GM10248 (cell line): Measurements from ENCODE around the gene TSPEAR.

Experiments used
- CTCF ChIA-PET: fragments of 300-600 bp; sonication (Branson Sonifier 250); formaldehyde crosslinking; extraction: SDS; loops from one replicate; lab custom pipeline; 2021; ENCODE audit warnings: antibody characterized with exemption; lab: Yijun Ruan, JAX
- POLR2A ChIA-PET: fragments of 350-650 bp; sonication (Branson Sonifier 250); formaldehyde crosslinking; extraction: SDS; loops from one replicate; lab custom pipeline; 2020; ENCODE audit warnings: antibody characterized with exemption; lab: Yijun Ruan, JAX
- DNase-seq: peaks from one replicate; pipeline ENCODE4 v3.0.0; 2012; ENCODE audit errors: extremely low spot score
- TF ChIP-seq, protein P1 (sequence below): IDR thresholded peaks from 2 replicates; pipeline ENCODE4 v1.5.1; 2012; ENCODE audit warnings: mild to moderate bottlenecking, low read depth; ENCODE audit errors: extremely low read depth, missing control alignments, control extremely low read depth

TSPEAR gene

GRCh38 chr21:44471341-44471740 lies 240.0 kb downstream of the TSPEAR start:
- DNase-seq, result no peak
- ChIA-PET POLR2A (no interaction called here), CTCF (no interaction called here)
- TF ChIP-seq, protein P1, sequence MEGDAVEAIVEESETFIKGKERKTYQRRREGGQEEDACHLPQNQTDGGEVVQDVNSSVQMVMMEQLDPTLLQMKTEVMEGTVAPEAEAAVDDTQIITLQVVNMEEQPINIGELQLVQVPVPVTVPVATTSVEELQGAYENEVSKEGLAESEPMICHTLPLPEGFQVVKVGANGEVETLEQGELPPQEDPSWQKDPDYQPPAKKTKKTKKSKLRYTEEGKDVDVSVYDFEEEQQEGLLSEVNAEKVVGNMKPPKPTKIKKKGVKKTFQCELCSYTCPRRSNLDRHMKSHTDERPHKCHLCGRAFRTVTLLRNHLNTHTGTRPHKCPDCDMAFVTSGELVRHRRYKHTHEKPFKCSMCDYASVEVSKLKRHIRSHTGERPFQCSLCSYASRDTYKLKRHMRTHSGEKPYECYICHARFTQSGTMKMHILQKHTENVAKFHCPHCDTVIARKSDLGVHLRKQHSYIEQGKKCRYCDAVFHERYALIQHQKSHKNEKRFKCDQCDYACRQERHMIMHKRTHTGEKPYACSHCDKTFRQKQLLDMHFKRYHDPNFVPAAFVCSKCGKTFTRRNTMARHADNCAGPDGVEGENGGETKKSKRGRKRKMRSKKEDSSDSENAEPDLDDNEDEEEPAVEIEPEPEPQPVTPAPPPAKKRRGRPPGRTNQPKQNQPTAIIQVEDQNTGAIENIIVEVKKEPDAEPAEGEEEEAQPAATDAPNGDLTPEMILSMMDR, result no peak

DNA sequence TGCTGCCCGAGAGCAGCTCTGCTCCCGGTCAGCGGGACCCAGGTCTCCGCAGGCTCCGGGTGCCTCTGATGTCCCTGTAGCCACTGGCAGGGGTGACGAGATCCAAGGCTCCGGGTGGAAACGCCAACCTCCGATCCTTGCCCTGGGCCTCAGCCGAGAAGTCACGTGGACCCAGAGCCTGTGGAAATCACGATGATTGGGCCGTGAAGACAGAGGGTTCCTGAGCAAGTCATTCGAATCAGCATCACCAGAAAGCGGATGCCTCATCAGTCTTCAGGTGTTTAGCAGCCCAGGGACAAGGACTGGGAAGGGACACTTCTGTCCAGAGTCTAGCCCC lies 243.5 kb downstream of the TSPEAR start:
- TF ChIP-seq, protein P1, result no peak
- no peak for DNase-seq
- ChIA-PET CTCF (no interaction called here), POLR2A (no interaction called here)

DNA sequence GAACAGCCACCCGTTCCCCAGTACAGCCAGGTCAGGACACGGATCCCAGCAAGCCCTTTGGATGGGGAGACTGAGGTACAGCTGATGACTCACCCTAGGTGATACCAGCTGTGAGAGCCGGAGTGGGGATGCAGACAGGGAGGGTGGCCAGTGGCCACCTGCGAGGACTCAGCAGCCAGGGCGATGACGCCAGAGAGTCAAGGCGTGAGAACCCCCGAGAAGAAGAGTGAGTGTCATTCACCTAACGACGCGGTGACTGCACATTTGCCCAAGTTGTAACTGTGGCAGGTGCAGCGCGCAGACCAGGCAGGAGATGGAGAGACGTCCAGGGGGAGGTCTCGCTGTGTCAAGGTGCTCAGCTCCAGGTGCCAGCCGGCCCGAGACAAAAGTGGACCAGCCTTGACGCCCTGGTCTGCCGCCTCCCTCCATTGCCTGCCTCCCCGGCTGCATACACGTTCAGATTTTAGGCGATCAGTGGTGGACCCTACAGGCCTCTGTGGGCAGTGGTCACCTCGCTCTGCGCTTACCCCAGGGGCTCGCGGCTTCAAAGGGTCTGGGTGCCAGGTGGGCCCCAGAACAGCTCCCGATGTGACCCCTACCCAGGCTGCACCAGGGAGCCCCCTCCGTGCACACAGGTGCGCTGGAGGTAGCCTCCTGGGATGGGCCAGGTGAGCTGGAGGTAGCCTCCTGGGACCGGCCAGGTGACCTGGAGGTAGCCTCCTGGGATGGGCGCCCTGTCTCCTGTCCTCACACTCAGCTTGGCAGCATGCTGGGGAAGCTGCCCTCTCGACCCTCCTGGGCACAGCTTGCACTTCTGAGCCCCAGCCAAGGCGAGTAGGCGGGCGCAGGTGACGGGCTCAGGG lies 244.1 kb downstream of the TSPEAR start:
- TF ChIP-seq, protein P1, result no peak
- ChIA-PET CTCF (no interaction called here), POLR2A (no interaction called here)
- no peak for DNase-seq

GRCh38 chr21:44466351-44466954 lies 244.9 kb downstream of the TSPEAR start:
- DNase-seq, result no peak
- CTCF ChIA-PET, result no interaction called here
- TF ChIP-seq, protein P1, result no peak

GRCh38 chr21:44464351-44464750 lies 247.0 kb downstream of the TSPEAR start:
- TF ChIP-seq, protein P1, result no peak
- POLR2A ChIA-PET, result no interaction called here
- no peak for DNase-seq
- CTCF ChIA-PET, result no interaction called here

More at GRCh38 chr21:44466351-44466954, 244.9 kb downstream of the TSPEAR start:
- POLR2A ChIA-PET, result no interaction called here

GRCh38 chr21:44463724-44464123 lies 247.6 kb downstream of the TSPEAR start:
- CTCF ChIA-PET, result no interaction called here
- no peak for DNase-seq
- TF ChIP-seq, protein P1, result no peak
- POLR2A ChIA-PET, result no interaction called here
